ENCODE measurements around the gene DEXI. TPM values are rescaled to one million over a fixed set of nuclear protein-coding genes. Genes with fewer than 3 reads are reported as not detected.
"Not testable (repeated sequence)": the region's sequence is repeated elsewhere in the genome, so short reads cannot be mapped to it uniquely, and the experiment has no call there.

Gene DEXI
- total RNA-seq, 4 donors from 2014 or later = 74.4 to 96.3 (median 85.5) TPM

GRCh38 chr16:10970065-10970464 lies 27.8 kb upstream of the DEXI start:
- no peak overlapping the region for H3K27ac ChIP-seq
- WGBS, 2 donors = 82% methylated on average over 2 of the region's 2 CpGs

GRCh38 chr16:10969615-10970014 lies 27.3 kb upstream of the DEXI start:
- H3K4me1 ChIP-seq = peaks cover 0 to 12% (median 3%) of the 10 kb centered on the region in 4 donors
- DNase-seq (ENCODE audit: low spot score in 2 of 2) = no peak
- no peak for TF ChIP-seq CTCF (IDR thresholded peaks at IDR 0.05)
- no peak for TF ChIP-seq POLR2A (IDR thresholded peaks at IDR 0.05)
- no peak for TF ChIP-seq EP300 (IDR thresholded peaks at IDR 0.05)
- no peaks in the 10 kb centered on the region for H3K9me3 ChIP-seq
- peaks cover 0 to 68% (median 8%) of the 10 kb centered on the region in 3 donors for H3K36me3 ChIP-seq
- WGBS, 2 donors = 38 to 52% methylated on average over 1 of the region's 1 CpG
- H3K4me3 ChIP-seq = no peak overlapping the region
- H3K27ac ChIP-seq = no peak overlapping the region
- H3K27me3 ChIP-seq = no peaks in the 10 kb centered on the region

More at GRCh38 chr16:10970065-10970464, 27.8 kb upstream of the DEXI start:
- DNase-seq (ENCODE audit: low spot score in 2 of 2) = peak in 1 of 2 donors; percentile 37
- no peaks in the 10 kb centered on the region for H3K27me3 ChIP-seq
- peaks cover 0 to 11% (median 3%) of the 10 kb centered on the region in 4 donors for H3K4me1 ChIP-seq
- peaks cover 0 to 70% (median 8%) of the 10 kb centered on the region in 3 donors for H3K36me3 ChIP-seq
- H3K9me3 ChIP-seq = no peaks in the 10 kb centered on the region
- no peak for TF ChIP-seq POLR2A (IDR thresholded peaks at IDR 0.05)
- no peak for TF ChIP-seq EP300 (IDR thresholded peaks at IDR 0.05)
- no peak for TF ChIP-seq CTCF (IDR thresholded peaks at IDR 0.05)
- H3K4me3 ChIP-seq = no peak overlapping the region

- no peaks in the 10 kb centered on the region for H3K9me3 ChIP-seq
- TF ChIP-seq POLR2A (IDR thresholded peaks at IDR 0.05) (no peak), EP300 (IDR thresholded peaks at IDR 0.05) (no peak), CTCF (IDR thresholded peaks at IDR 0.05) (no peak)
- no peaks in the 10 kb centered on the region for H3K27me3 ChIP-seq
- peaks cover 0 to 61% (median 7%) of the 10 kb centered on the region in 3 donors for H3K36me3 ChIP-seq
- no peak overlapping the region for H3K4me3 ChIP-seq
- H3K4me1 ChIP-seq = peaks cover 0 to 21% (median 6%) of the 10 kb centered on the region in 4 donors
- no peak for DNase-seq (ENCODE audit: low spot score in 2 of 2)
- H3K27ac ChIP-seq = no peak overlapping the region
- WGBS, 2 donors = 76 to 90% methylated on average over 3 of the region's 3 CpGs
These were observed 26.2 kb upstream of the DEXI start for GRCh38 chr16:10968498-10968897.

- Histone ChIP-seq H3K4me1 (peaks cover 0 to 21% (median 6%) of the 10 kb centered on the region in 4 donors), H3K27ac (no peak overlapping the region), H3K9me3 (no peaks in the 10 kb centered on the region), H3K27me3 (no peaks in the 10 kb centered on the region), H3K36me3 (peaks cover 0 to 61% (median 1%) of the 10 kb centered on the region in 3 donors), H3K4me3 (no peak overlapping the region)
- DNase-seq (ENCODE audit: low spot score in 2 of 2) = no peak
- no peak for TF ChIP-seq CTCF (IDR thresholded peaks at IDR 0.05)
- no peak for TF ChIP-seq EP300 (IDR thresholded peaks at IDR 0.05)
- no peak for TF ChIP-seq POLR2A (IDR thresholded peaks at IDR 0.05)
- 88 to 93% methylated on average over 5 of the region's 5 CpGs for WGBS, 2 donors
These were observed 25.7 kb upstream of the DEXI start for GRCh38 chr16:10967986-10968385.

- H3K4me1 ChIP-seq = peaks cover 0 to 11% (median 4%) of the 10 kb centered on the region in 4 donors
- DNase-seq (ENCODE audit: low spot score in 2 of 2); H3K27ac ChIP-seq; H3K4me3 ChIP-seq; H3K27me3 ChIP-seq; H3K9me3 ChIP-seq: not testable (repeated sequence)
- WGBS, 2 donors = 57 to 68% methylated on average over 3 to 4 of the region's 4 CpGs
- peaks cover 0 to 69% (median 0%) of the 10 kb centered on the region in 3 donors for H3K36me3 ChIP-seq
These were observed 24.3 kb upstream of the DEXI start for GRCh38 chr16:10966559-10966958.

GRCh38 chr16:10966129-10966528 lies 23.9 kb upstream of the DEXI start:
- no peak overlapping the region for H3K4me3 ChIP-seq
- TF ChIP-seq EP300 (IDR thresholded peaks at IDR 0.05) = no peak
- no peak for TF ChIP-seq CTCF (IDR thresholded peaks at IDR 0.05)
- no peak for TF ChIP-seq POLR2A (IDR thresholded peaks at IDR 0.05)
- no peaks in the 10 kb centered on the region for H3K27me3 ChIP-seq
- DNase-seq (ENCODE audit: low spot score in 2 of 2) = no peak
- peaks cover 0 to 14% (median 3%) of the 10 kb centered on the region in 4 donors for H3K4me1 ChIP-seq
- H3K27ac ChIP-seq = no peak overlapping the region
- H3K36me3 ChIP-seq = peaks cover 0 to 69% (median 0%) of the 10 kb centered on the region in 3 donors
- no peaks in the 10 kb centered on the region for H3K9me3 ChIP-seq
- 83 to 90% methylated on average over 5 of the region's 5 CpGs for WGBS, 2 donors
